NOMO-1 treated with dmso at 0.1 percent for 144 hours (cell line): Measurements from ENCODE around the gene SAPCD2.
A peak's percentile ranks its signal among the peaks of the same experiment; 100 is the strongest.
"Not testable (repeated sequence)": the region's sequence is repeated elsewhere in the genome, so short reads cannot be mapped to it uniquely, and the experiment has no call there.

Experiments used
- DNase-seq: peaks from one replicate; lab custom pipeline; 2025; ENCODE audit not compliant: unreplicated experiment; lab: John Stamatoyannopoulos, UW

SAPCD2 gene

DNA sequence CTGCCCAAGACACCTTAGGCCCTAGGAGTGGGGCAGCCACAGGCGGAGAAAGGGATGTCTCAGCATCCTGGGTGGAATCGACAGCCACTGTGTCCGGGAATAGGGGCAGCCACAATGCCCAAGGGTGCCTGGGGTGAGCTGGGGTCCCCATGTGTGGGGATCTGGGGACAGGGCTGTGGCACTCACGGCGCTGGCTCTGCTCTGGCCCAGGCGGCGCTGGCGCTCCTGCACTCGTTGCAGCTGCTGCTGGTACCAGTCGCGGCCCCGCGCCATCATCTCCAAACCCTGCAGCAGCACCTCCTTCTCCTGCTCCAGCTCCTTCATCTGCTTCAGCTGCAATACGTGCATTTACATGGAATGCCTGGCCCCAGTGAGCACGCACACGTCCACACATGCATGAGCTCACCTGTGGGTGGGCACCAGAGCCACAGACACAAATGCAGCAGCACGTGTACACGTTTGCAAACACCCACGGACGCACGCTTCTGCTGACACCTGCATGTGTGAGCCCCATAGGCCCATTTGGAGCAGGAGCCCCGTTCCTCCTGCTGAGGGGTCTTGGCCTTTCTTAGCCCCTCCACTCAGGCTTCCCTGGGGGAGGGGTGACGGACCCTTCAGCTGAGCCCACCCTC is 4.9 kb downstream of the SAPCD2 start:
- no peak for DNase-seq

DNA sequence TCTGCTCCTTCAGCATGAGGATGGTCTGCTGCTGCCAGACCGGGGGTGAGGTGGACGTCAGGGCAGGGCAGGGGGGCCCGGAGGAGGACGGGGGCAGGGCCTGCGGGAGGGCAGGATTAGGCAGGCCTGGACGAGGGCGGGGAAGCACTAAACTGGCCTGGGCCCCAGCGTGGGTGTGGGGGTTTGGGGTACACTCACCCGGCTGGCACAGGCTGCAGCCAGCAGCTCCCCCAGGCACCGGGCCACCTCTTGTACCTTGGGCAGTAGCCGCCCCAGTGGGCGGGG is 5.5 kb downstream of the SAPCD2 start:
- DNase-seq = no peak

DNA sequence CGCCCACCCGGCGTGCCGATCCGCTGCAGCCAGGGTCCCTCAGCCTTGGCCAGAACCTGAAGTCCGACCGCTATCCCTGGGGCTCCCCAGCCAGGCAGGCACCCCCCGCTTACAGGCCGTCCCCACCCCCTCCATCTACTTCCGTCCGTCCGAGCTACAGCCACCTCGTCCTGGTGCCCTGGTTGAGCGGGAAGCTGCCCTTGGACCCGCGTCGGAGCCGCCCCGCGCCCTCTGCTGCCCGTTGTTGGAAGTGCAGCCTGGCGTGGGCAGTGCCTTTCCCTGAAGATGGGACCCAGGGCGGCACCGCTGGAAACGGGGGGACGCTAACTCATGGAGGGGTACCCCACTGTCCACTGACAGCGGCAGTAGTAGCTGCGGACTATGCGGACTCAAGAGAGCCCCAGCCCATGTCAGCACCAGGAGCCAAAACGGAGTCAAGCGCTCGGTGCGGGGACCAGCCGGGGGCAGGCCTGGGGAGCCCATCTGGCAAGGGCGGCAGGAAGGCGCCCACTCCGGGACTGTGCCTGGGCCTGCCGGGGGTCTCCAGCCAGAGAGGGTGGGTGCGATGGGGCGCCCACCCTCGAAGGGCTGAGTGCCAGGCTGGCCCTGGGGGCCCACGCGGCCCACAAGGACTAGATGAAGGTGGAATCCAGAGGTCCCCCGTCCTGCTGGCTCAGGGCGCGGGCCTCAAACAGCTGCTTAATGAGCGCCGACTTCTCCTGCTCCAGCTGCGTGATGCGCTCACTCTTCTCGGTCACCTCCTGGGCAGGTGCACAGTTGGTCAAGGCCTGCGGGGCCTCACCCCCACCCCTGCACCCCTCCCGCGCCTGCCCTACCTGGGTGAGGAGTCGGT is 6.1 kb downstream of the SAPCD2 start:
- peak; percentile 40 for DNase-seq

DNA sequence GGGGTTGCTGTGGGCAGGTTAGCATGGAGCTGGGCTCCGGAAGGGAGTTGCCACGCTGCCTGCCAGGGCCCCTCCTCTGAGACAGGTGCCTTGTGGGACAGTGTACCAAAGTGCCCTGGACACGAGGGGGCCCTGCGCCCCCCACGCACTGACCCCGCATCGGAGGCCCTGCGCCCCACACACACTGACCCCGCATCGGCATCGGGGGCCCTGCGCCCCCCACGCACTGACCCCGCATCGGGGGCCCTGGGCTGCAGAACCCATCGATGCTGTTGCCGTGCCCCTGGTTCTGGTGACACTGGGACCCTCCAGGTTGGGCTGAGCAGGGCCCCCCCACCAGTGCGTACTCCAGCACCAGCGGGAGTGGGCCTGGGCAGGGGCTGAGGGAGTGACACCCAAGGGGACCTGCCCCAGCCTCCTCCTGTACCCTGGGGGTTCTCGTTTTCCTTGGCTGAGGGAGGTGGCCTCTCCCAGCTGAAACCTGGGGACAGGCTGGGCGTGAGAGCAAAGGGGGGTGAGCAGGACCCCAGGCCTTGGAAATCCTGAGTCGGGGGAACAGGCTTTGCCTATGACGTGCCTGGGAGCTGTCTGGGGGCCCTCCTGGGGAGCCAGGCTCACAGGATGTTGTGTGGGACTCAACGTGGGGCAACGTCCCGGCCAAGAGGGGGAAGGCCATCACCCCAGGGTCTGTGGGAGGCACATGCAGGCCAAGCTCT is 6.9 kb downstream of the SAPCD2 start:
- DNase-seq = no peak

DNA sequence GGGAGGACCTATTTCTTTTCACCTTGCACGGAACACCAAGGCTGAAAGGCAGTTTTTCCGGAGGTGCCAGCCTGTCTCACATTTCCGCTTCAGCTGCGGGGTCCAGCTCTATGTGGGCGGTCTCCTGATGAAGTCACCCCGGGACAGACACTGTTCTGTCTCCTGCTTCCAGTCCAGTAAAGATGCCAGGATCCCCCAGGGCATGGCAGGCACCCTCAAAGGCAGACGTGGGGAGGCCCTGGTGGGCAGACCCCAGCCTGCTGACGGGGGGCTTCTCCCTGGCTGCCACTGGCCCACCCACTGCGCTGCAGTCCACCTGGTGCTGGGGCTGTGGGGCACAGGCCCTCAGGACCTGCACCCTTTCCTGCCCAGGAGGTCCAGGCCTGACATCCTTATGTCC is 7.6 kb downstream of the SAPCD2 start:
- DNase-seq = not testable (repeated sequence)

DNA sequence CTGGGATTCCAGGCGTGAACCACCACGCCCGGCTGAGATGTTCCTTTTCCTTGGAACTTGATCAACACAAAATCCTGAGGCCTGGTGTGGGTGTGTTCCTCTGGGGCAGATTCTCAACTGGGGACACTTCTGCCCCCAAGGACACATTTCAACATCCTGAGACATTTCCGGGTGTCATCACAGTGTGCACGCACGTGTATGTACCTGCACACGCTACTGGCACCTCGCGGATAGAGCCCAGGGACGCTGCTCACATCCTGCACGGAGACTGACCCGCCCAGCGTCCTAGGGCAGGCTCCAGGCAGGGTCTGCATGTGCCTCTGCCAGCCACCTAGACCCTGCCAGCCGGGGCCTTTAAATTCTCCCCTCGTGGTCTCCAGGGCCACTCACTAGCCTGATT is 8.0 kb downstream of the SAPCD2 start:
- DNase-seq = no peak

DNA sequence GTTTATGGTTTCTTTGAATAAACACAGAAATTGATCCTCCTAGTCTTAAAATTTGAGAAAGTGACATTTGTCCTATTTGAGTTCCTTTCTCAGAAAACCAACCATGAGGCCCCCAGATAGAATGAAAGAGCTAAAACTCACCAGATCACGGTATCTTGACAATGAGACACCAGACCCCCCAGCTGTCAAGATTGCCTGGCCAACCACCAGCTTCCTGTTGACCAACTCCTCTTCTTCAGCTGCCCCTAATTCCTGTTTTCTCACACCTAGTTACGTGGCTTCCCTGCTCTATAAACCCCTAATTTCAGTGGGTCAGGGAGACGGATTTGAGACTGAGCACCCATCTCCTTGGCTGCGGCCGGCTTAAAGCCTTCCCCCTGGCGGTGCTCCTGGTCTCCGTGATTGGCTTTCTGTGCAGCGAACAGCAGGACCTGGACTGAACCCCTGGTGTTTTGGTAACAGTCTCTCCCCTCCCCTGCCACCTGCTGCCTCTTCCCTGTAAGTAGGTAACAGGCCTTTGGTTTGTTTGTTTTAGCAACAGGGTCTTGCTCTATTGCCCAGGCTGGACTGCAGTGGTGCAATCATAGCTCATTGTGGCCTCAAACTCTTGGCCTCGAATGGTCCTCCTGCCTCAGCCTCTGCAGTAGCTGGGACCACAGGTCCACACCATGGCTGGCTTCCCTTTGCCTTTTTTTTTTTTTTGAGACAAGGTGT is 11.7 kb downstream of the SAPCD2 start:
- DNase-seq = peak; percentile 18

DNA sequence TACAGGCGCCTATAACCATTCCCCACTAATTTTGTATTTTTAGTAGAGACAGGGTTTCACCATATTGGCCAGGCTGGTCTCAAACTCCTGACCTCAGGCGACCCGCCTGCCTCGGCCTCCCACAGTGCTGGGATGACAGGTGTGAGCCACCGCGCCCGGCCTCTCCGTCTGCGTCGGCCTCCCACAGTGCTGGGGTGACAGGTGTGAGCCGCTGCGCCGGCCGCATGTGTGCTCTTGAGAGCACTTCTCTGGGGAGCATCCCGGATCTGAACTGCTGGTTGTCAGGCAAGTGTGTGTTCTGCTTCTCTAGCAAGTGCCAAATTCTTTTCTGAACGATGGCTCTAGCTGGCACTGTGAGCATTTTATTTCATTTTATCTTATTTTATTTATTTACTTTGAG is 12.8 kb downstream of the SAPCD2 start:
- DNase-seq = no peak

DNA sequence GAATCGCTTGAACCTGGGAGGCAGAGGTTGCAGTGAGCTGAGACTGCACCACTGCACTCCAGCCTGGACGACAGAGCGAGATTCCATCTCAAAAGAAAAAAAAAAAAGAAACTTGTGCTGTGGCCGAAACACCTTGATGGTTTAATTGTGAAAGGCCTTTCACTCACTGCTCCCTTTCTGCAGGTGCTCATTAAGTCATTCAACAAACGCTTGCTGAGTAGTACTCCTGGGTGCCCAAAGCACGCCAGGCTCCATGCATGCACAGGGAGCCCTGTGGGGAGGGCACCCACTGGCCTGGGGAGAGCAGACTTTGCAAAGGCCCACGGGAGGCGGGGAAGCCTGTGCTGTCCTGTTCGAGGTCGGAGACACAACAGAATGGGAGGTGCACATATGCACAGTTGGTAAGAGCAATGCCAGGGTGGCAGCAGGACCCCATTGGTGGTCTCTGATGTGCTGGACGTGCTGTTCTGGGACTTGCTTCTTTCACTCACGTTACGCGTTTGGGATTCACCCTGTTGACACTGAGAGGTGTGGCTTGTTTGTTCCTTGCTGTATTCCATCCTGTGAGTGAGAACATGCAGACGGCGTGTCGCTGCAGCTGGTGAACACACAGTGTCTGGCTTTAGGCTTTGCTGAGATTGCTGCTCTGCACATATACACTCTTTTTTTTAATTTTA is 13.5 kb downstream of the SAPCD2 start:
- DNase-seq = no peak

DNA sequence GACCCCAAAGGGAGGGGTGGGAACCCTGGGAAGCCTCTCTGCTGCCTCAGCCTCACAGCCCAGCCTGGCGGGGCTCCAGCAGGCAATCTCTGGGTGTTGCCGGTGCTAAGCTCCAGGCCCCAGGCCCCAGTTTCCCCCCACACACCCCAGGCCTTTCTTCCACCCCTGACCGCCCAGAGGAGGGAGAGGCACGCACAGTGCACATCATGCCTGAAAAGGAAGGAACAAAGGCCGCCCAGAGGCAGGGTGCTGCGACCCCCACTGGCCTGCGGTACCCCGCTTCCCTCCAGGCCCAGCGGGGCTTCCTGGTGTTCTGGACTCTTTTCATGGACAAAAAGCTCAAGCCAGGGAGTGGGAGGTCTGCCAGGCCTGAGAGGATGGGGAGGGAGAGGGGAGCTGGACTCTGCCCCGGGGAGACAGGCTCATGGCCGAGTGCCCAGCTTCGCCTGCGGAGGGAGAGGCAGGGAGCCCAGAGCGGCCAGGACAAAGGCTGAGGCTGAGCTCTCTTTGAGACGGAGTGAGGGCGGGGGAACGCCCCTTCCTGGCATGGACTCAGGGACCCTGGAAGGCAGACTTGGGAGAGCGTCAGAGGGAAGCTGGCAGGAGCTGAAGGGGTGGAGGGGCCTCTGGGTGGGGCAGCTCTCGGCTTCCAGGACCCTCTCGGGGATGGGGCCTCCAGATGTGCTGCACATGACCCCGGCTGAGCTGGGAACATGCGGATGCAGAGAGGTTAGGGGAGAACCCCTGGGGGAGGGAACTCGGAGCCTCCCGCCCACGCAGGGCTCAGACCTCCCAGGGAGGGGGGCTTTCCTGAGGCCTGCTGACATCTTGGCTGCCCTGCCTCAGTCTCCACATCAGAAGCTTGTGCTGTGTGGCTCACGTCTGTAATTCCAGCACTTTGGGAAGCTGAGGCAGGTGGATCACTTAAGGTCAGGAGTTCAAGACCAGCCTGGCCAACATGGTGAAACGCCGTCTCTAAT is 14.7 kb downstream of the SAPCD2 start:
- DNase-seq = no peak

DNA sequence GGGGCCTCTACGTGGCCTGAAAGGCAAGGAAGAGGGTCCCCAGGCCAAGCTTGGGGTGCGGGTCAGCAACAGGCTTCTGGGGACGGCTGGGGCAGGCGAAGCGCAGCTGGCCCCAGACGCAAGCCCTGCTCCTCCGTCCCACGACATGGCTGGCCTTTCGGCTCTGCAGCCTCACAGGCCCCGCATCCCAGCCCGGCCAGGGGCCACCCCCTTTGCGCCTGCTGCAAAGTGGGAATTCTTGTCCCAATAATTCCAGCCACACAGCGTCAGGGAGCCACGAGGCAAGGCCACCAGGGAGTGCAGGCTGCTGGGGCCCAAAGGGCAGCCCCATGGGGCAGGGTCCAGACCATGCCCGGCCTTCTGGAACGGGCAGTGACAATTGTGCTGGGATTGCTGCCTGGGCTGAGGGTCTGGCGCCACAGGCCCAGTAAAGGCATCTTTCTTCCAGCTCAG is 15.4 kb downstream of the SAPCD2 start:
- no peak for DNase-seq

DNA sequence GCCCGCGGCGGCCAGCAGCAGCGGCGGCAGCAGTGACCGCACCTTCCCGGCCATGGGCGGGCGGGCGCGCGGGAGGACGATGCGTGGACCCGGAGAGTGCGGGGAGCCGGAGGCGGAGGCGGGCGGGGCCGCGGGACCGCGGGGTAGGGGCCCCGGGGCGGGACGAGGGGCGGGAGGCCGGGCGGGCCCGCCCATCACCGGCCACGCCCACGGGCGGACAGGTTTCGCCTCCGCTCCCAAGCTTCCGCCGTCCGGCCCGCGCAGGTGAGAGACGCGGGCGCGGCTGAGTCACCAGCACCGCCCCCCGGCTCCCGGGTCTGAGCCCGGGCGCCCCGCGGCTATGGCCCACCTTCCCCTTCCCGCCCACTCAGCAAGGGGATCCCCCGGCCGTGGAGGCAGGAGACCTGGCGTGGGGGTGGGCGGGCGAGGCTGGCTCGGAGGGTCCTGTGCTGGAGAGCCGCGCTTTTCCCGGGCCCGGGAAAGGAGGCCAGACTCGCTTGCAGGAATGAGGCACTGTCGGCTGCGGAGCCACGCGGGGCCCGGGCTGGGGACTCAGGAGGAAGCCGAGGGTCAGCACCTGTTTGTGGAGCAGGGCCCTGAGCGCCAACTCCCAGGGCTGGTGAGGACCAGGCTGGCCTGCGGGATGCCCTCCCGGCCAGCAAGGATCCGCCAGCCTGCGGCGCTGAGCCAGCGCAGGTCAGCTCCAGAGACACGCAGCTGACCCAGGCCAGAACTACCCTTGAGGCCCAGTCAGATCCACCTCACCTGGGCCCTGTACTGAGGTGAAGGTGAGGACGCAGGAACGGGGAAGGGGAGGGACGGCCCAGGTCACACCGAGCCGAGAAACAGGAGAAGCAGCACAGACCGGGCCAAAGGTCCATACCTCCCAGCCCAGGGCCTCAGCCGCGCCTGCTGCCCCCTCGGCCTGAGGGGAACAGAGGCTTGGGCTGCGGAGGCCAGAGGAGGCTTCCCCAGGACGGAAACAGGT is 16.1 kb downstream of the SAPCD2 start, which contains the start of gene ENTPD2:
ENTPD2 (minus strand) TSS at position 118 of the 988 bp plus-strand sequence; CDS start at position 54, 64 bp downstream.
- no peak for DNase-seq

DNA sequence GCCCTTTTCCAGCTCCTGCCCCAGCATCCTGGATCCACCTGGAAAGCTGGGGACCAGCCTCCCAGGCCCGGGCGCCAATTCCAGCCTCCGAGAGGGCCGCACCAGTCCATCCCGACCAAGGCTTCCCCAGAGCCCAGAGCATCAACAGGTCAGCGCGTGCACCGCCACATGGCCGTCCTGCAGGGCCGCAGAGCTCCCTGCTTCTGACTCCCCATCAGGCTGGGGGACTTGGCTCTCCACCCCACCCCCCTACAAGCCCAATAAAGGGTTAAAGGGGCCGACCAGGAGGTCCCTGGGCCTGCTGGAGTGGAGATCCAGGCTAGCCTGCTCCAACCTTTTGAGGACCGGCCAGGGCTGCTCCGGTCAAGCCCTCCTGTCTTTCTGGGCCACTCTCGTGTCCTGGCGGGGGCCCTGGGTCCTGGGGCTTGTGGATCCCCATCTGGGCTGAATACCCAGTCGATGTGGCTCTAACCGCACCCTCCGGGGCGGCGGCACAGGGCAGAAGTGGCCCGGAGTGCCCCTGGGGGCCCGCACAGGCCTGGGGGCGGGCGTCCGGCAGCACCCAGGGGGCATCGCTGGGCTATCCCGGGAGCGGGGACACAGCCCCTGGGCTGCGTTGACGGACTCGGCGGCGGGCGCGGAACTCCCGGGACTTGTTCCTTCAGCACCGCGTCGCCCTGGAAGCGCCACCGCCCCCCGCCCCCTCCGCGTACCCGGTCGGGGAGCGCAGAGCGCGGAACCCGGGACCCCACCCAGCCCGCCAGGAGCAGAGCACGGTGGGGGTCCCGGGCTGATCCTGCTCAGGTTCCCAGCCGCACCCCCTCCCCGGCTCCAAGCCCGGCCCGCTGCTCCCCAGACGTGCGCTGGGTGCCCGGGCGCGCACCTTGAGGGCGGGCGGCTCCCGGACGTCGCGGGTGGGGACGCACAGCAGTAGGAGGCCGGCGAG is 17.1 kb downstream of the SAPCD2 start:
- no peak for DNase-seq

DNA sequence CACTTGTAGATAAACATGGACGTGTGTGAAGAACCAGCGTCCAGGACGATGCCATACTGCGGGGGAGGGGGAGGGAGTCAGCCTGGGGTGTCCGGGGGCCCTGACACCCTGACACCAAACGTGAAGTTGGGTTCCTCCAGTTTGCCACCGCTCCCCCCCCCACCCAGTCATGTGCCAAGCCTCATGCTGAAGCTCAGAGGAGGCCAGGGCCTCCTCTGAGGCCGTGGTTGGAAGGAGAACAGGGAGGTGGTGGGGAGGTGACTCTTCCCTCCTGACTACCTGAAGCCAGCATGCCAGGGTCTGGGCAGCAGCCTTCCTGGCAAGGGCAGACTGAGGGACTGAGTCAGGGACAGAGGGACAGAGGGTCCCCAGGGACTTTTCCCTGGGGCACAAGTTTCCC is 18.1 kb downstream of the SAPCD2 start:
- DNase-seq = no peak

DNA sequence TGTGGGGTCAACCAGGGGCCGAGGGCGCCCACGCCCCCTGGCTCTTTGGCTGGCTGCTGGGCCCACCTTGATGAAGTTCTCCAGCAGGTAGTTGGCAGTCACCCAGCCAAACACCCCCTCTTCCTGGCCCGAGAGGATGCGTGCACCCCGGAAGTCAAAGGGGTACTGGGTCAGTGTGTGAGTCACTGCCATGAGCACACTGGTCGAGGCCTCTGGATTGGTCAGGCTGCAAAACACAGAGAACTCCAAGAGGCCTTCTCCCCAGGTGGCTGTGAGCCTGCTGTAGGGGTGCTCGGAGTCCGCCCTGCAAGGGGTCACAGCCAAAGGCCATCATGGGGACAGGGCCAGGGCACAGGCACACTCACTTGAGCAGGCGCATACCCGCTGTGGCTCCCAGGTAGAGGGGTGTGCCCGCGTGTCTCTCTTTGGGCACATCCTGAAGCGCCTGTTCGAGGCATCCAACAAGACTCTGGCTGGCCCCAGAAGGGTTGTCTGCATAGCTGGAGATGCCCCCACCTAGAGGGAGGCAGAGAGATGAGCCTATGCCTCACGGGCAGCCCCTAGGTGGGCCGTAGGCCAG is 19.1 kb downstream of the SAPCD2 start:
- no peak for DNase-seq

DNA sequence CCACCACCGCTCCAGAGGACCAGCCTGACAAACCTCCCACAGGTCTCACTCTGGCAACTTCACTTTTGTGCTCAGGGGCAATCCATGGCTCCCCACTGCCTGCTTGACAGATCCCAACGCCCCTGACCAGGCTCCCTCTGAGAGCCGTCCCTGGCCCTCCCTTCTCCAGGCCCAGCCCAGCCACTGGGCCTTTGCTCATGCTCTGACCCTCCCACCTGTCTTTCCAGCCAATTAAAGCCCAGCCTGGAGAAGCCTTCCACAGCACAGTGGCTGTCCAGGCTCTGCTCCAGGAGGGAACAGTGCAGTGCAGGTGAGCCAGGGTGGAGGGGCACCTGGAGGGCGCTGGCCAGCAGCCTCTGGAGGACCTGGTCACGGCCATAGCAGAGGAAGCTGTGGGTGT is 19.8 kb downstream of the SAPCD2 start:
- DNase-seq = no peak
